Stimulated activated CD4-positive, alpha-beta T cell treated with anti-CD3 and anti-CD28 coated beads, Interleukin-1b, Interleukin-23, amount 100 ng/mL, for 1 hour (primary cell): ENCODE measurements around the gene SMAD2.

Experiments used
- DNase-seq, 2 donors: peaks; one replicate each; pipeline ENCODE4 v3.0.0-alpha.2; 2020; ENCODE audit warnings: low read depth in 2 of 2

The SMAD2 gene

DNA sequence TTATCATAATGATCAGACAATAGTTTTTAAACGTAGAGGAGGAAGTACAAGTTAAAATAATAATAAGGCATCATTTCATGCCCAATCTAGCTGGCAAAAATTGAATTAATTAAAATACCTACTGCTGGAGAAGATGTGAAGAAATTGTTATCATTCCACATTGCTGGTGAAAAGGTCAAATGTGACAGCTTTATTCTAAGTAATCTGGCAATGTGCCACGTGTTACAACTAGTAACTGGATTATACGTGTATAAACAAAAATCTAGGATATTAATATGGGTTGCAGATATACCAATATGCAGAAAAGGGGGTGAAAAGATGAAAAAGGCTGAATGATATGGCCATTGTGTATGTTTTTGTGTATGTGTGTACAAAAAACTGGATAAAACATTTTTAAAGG is 32.4 kb downstream of the SMAD2 start:
- DNase-seq, result no peak

DNA sequence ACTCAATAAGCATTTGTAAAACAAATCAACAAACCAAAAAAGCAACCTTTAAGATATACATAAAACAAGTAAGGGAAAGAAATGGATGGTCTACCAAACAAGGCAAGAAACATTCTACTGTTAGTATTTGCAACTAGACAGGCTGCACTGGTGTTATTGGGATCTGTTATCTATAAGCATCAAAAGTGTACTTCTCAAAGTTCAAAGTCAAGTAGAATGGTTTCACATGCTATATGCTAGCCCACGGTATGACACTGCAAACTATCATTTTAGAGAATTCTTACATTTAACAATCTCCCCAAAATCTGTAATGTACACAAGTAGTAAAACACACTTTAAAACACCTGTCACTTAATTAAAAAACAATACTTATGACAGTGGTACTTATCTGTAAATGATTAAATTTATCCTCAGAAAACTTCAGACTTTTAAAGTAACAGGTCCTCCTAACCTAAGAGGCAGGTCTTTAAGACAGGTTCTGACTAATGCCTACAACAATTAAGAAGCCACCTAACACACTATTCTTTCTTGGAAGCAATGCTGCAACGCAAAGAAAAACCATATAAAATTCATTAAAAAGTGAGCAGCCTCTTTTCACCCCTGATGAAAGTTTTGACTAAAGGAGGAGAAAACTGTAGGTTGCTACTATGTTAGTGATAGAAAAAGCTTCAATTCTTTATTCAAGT is 34.8 kb downstream of the SMAD2 start:
- no peak for DNase-seq

DNA sequence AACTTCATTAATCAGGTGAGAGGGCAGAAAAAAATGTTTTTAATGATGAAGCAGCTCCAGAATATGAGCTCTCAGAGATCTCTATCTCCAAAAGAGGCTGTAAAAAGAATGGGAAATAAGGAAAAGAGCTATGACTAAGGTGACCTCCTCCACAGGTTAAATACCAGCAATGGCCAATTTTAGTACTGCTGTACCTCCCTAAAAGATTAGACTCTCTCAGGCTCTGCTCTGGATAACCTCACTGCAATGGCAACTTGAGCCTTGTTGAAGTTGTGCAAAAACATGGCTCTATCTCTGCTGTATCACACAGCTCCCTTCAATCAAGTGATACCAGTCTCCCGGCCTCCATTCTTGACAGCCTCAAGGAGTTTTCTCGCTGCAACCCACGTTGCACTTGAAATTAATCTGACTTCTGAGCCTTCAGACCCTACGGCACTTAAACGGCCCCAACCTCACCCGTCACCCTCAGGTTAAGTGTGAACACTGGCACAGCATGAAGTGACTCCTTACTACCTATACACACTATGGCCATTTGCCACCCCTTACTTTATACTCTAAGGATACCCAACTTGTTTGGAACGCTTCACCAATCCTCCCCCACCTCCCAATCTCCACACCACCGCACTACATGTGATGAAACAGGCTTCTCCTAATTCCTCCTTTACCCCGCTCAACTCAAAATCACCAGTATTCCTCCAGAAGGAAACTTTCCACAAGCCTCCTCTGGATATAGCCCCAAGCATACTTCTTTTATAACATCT is 36.3 kb downstream of the SMAD2 start:
- DNase-seq, result no peak

DNA sequence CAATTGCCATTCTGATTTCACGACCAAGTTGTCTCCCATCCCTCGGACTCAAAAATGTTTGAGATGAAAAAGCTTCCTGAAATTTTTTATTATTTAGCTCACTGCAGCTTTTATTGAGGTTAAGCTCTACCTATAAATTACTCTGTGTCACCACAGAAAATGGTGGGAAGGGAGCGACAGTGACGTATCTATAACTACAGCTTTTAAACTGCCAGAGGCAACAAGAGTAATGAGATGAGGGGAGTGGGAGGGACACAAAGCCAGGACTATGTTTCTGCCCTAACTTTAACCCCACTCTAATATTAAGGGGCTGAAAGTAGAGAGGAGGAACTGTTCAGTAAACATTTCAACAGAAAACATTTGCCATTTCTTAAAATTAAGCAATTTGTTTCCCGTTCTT is 37.4 kb downstream of the SMAD2 start:
- DNase-seq, result no peak

DNA sequence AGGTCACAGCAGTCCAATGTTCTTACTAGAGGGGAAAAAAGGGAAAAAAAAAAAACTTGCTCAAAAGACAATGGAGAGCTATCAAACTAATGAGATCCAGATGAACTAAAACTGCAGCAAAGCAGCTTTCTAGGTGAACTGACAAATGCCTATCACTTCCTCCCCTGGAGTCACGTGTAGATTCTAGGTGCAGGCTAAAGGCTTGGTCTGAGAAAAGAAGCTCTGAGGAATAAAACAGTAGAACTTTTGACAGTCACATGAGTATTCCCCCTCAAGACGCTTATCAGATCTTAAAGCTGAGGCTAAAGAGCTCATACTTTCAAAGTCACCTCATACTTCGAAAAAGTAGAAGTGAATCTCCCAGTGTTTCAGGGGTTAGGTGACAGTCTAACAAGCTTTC is 42.3 kb downstream of the SMAD2 start:
- no peak for DNase-seq

GRCh38 chr18:47887227-47887626 is 43.2 kb downstream of the SMAD2 start:
- DNase-seq, result no peak

- no peak for DNase-seq
Observed at GRCh38 chr18:47883771-47884413, 46.6 kb downstream of the SMAD2 start.

GRCh38 chr18:47882641-47883040 is 47.8 kb downstream of the SMAD2 start:
- no peak for DNase-seq

DNA sequence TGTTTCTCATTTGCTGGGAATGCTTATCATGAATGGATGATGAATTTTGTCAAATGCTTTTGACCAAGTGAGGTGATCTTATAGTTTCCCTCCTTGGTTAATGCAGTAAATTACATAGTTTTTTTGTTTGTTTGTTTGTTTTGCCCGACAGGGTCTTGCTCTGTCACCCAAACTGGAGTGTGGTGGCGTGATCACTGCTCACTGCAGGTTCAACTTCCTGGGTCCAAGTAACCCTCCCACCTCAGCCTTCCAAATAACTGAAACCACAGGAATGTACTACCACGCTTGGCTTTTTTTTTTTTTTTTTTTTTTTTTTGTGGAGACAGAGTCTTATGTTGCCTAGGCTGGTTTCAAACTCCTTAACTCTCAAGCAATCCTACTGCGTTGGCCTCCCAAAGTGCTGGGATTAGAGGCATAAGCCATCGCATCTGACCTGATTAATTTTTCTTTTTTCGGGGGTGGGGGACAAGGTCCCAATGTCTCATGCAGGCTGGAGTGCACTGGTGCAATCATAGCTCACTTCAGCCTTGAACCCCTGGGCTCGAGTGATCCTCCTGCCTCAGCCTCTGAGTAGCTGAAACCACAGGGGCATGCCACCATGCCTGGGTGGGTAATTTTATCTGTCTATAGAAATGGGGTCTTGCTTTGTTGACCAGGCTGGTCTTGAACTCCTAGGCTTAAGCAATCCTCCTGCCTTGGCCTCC is 48.6 kb downstream of the SMAD2 start:
- no peak for DNase-seq

- no peak for DNase-seq
Observed at GRCh38 chr18:47881042-47881441, 49.4 kb downstream of the SMAD2 start.

DNA sequence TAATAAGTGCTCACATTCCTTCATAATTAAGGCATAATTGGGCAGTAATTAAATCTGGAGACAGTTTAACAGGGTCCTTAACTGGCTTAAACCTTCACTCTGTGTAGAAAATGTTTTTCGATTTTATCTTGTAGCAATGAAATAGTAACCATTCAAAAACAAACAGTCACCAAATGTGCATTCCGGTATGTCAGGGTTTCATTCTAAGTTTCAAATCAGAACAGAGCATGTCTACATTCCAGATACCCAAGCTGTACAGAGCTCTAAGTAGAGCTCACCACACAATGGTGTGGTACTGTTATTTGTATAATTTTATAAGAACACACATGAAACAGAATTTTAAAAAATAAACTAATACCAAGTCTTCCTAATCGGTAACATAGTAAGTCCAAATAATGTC is 52.6 kb downstream of the SMAD2 start:
- DNase-seq, result no peak

DNA sequence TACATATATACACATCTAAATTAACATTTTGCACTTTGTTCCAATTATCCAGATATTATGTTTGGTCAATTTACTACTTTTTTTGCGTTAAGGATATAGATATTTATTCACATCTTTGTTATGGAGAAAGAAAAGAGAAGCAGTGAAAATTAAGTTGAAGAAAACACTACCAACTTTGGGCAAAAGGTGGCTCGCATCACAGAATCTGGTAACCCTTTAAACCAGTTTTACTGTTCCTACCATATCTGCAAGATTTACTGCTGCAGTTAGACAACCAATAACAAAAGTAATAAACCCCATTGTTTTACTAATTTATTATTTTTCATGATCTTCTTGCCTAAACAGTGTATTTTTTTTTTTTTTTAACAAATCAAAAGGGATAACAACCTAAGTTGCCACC is 53.6 kb downstream of the SMAD2 start:
- DNase-seq, result no peak

- no peak for DNase-seq
Observed at GRCh38 chr18:47873625-47874024, 56.8 kb downstream of the SMAD2 start.

DNA sequence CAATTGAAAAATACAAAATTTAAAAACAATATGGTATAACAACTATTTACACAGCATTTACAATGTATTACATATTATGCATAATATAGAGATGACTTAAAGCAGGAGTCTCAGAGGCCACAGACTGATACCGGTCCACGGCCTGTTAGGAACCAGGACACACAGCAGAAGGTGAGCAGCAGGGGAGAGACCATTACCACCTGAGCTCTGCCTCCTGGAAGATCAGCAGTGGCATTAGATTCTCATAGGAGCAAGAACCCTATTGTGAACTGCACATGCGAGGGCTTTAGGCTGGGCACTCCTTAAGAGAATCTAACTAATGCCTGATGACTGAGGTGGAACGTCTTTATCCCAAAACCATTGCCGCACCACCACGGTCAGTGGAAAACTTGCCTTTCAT is 58.0 kb downstream of the SMAD2 start:
- DNase-seq, result no peak

- no peak for DNase-seq
Observed at GRCh38 chr18:47871288-47871687, 59.2 kb downstream of the SMAD2 start.

DNA sequence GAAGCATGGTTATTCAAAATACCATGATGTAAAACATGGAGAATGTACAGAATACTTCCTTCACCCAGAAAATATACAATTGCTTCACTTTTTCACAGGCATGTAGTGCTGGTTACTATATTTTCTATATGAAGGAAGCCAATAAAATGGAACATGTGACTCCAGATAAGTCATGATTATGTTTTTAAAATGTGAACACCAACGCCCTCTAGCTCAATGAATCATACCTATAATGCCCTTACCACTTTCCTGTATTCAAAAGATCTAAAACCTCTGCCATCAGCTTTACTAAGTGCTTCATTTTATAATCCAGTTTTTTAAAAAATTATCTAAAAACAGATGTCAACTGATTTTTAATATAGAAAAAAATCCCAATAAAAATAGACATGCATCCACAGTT is 59.9 kb downstream of the SMAD2 start:
- DNase-seq, result no peak

- no peak for DNase-seq
Observed at GRCh38 chr18:47868744-47869143, 61.7 kb downstream of the SMAD2 start.

DNA sequence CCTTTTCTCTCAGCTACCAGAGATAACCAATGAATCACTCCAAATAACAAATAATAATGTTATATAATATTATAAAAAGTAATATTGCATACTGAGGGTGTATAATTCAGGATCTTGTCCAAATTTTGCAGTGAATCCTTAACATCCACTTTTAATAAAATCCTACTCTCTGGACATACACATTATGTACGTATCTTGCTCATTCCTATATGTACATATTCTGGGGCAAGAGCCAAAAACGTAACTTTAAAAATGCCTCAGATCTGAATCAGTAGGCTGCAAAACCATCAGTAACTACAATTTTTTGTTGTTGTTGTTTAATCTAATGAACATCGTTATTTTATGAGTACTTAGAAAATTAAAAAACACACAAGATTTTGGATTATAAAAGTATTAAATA is 65.3 kb downstream of the SMAD2 start:
- DNase-seq, result no peak

GRCh38 chr18:47863041-47863440 is 67.4 kb downstream of the SMAD2 start:
- no peak for DNase-seq

DNA sequence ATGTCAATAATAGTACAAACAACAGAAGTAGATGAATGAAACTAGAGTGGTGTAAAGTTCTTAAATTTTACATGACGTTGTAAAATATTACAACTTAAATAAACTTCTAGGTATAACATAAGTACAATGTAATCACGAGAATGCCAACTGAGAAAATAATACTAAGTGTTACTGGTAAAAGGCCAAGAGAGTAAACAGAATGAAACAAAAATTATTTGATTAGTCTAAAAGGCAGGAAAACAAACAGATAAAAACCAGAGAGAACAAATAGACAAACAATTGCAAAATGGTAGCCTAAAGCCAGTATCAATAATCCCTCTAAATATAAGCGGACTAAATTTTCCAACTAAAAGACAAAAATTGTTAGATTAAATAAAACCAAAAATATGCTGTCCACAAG is 71.9 kb downstream of the SMAD2 start:
- DNase-seq, result no peak

- no peak for DNase-seq
Observed at GRCh38 chr18:47847635-47848034, 82.8 kb downstream of the SMAD2 start.

GRCh38 chr18:47846431-47846830 is 84.0 kb downstream of the SMAD2 start:
- DNase-seq, result no peak
